HPDE6-E6E7 (cell line): ENCODE measurements around the gene CFAP61.

Experiments used
- DNase-seq: peaks from one replicate; pipeline ENCODE4 v3.0.0; 2011; ENCODE audit warnings: missing footprints; ENCODE audit errors: extremely low spot score

Gene CFAP61

DNA sequence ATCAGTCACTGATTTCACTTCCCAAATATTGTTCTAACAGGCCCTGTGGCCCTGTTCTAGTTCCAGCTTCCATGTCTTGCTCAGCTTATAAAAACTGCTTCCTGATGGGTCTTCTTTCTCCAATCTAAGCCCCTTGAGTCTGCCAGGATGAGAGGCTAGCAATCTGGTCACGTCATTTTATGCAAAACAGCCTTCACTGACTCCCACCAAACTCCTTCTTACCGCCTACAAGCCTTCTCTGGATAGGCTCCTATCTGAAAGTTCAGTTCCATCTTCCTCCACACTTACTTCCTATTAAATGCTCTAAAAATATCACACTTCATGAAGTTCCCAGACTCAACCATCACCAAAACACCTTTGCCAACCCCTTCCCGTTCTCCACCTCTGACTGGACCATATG, 15.6 kb upstream of the CFAP61 start:
- no peak for DNase-seq

DNA sequence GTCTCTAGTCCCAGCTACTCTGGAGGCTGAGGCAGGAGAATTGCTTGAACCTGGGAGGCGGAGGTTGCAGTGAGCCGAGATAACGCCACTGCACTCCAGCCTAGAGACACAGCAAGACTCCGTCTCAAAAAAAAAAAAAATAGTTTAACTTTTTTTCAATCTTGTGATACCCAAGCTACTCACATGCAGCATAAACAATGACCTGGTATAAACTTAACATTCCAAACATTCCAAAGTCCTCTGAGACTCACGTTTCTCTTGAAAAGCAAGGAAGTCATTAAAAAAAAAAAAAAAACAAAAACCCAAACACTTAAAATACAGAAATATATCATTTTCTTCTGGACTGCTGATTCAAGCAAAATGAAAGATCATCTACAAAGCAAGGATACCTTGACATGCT, 14.4 kb upstream of the CFAP61 start:
- DNase-seq: no peak

DNA sequence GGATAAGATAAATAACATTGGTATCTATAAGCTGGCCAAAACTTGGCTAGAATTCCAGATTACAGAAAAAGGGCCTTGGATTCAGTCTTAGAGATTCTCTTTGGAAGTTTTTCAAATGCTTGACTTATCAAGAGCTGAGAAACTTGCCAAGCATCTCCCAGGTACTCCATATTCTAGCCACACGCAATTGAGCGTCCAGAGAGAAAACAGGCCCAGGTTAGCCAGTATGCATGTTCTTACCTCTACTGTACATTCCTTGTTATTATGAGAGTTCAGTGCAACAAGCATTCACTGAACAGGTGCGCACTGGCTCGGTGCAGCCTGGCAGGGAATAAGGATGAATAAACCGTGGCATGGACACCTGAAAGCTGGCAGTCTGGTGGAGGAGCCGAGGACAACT, 13.7 kb upstream of the CFAP61 start:
- no peak for DNase-seq

DNA sequence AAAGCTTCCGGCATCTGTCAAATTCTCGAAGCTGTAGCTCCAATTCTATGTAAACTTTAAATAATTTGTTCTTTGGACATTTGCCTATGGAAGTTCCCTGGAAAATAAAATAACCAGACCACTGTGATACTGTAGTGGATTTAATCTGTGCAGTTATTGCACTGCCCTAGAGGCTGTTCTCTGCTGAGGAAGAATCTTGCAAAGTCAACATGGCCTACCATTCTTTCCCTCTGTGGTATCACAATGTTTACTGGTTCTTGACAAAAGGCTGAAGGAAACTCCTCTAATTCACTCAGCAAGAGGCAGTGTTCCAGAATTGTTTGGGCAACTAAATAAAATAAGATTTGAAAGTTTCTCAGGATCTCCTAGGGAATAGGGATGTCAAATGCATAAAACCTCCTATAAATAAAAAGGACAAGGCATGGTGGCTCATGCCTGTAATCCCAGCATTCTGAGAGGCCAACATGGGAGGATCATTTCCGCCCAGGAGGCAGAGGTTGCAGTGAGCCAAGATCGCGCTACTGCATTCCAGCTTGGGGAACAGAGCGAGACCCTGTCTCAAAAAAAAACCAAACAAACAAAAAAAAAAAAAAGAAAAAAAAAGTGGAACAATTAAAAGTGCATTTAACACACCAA, 12.5 kb upstream of the CFAP61 start:
- DNase-seq: no peak

DNA sequence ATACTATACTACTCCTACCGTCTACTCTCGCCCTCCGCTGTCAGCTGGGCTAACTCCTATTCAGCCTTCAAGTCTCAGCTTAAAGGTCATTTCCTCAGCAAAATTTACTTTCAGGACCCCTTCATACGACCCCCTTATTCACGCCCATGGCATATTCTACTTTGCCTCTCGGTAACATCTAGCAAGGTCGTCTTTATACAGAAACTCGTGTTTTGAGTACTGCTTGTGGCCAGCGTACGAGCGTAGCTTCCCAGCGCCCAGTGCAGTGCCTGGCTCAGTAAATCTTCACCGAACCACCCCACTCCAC, 612 bp upstream of the CFAP61 start:
- DNase-seq: no peak

DNA sequence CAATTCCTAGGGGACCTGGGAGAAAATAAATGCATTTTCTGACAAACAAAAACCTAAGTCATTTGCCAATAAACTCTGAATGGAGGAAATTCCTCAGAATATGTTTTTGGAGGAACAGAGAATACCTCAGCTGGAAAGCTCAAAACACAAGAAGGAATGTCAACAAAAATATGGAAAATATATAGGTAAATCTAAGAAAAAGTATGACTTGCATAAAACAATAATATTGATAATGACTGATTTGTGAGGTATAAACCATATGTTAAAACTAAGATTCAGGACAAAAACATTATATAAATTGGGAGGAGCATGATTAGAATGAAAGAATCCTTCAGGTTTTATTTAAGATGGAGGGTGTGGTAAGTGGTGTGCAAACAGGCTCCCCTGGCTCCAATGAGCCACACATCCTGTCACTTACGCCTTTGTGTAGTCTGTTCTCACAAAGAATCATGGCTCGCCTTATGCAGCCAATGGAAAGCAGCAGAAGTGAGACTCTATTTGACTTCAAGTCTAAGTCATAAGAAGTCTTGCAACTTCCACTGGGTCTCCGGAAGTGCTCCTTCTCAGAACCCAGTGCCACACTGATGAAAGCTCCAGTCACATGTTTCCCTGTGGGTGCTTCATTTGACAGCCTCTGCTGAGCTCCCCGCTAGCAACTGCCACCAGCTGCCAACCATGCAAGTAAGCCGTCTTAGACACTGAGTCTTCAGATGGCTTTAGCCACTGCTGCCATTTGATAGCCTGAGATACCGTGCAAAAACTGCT, 8.1 kb downstream of the CFAP61 start:
- DNase-seq: no peak

DNA sequence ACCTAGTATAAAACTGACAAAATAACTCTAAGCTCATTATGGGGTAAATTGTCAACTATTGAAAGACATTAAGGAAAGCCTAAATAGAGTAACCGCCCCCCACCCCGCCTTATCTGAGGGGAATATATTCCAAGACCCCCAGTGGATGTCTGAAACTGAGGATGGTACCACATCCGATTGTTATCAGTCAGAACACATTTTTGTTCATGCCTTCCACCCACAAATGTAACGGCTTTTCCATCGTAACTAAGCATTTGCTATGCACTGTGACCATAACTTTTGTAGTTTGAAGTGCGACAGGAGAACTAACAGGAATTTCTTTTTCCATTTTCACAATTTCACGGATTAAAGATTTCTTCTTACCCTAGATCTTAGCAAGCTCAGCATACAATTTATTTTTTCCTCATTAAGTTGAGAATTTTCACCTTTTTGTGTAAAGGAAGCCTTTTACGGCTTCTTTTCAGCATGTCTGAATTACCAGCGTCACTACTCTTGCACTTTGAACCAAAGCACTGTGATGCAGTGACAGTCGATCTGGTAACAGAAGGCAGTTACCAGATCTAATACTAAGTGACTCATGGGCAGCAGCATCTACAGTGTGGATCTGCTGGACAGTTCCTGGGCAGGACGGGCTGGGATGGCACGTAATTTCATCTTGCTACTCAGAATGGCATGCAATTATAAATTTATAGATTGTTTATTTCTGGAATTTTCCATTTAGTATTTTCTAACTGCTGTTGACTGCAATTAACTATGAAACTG, 11.8 kb downstream of the CFAP61 start:
- DNase-seq: no peak

DNA sequence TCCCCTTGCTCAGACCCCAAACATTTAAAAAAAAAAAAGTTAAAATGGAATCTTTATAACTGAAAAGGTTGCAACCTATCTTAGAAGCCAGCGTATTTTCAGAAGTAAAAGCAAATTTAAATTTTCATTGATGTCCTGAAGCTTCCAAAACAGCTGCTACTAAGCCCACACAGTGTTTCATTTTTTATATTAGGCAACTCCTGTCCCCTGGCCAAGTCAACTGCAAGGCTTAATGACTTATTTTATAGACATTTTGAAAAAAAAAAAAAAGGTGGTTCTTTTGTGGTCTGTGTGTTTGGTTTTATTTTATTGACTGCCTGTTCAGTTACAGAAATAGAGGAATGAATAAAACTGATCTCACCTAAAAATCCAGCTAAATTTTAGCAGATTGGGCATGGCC, 13.0 kb downstream of the CFAP61 start:
- no peak for DNase-seq

DNA sequence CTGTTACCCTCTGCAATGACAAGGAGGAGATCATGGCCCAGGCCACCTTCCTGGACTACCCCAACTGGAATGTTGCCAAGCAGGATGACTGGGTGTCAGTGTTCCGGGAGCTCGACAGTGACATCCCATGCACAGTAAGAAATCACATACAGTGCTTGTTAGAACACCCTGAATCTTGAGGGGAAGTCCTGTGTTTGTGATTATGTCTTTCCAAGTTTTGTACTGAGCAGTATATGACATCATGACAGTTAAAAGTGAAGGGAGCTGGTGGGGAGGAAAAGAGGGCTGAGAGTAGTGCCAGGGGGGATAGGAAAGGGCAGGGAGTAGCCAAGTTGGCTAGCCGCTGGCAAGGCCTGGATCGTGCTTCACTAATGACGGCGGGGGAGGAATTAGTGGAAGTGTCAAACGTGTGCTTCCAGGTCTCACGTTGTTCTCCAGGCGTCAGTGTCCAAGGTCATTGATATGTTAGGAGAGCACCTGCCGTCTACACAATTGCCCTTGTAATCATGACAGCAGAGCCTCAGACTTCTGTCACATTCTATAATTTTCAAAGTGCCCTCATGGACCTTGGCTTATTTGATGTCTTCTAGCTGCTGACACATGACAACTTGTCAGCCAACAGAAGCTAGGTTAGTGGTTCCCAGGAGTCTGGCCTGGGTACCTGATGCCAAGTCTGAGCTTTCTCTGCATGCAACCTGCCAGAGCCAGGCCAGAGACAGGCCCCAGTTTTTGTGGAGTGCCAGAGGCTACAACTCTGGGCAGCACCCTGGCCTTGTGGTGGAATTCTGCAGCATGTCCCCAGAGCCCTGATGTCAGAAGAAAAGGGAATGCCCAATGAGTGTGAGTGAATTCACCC, 18.8 kb downstream of the CFAP61 start:
- no peak for DNase-seq

DNA sequence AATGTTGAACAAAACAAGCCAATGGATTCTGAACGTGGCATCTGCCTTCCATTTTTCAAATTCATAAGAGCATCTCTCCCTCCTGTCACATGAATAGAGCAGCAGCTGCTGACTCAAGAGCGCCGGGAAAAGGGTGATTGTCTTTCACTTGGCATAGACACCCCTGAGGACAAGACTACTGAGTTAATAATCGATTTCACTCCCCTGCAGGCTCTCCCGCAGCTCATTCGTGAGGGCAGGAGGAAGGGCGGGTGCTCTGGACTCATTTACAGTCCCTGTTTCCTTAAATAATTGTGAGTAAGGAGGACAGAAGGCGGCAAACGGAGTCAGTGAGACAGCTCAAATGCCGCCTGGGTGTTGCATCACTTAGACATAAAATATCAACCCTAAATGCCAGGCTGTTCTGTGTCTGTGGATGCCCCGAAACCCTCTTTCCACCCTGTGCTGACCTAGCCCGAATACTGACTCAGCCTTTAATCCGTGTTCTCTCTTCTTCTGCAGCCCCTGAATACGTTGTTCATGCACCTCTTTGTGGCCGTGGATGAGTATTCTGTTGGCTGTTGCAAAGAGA, 21.6 kb downstream of the CFAP61 start:
- DNase-seq: no peak

DNA sequence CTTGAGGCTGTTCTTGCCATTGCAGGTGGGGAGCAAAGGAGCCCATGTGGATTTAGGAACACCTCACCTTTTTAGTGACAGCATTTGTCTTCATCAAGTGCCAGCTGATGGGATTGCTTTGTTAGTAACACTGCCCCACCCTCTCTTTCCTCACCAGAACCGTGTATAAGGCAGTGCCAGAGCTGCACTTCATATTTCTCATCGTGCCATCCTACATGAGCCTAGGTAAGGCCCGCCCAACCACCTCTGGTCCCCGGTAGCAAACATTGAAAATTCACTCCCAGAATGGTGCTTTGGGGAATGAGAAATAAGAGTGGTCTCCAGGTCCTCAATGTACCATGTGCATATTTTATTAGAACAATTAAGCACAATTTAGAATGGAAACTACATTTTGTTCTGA, 22.7 kb downstream of the CFAP61 start:
- no peak for DNase-seq

DNA sequence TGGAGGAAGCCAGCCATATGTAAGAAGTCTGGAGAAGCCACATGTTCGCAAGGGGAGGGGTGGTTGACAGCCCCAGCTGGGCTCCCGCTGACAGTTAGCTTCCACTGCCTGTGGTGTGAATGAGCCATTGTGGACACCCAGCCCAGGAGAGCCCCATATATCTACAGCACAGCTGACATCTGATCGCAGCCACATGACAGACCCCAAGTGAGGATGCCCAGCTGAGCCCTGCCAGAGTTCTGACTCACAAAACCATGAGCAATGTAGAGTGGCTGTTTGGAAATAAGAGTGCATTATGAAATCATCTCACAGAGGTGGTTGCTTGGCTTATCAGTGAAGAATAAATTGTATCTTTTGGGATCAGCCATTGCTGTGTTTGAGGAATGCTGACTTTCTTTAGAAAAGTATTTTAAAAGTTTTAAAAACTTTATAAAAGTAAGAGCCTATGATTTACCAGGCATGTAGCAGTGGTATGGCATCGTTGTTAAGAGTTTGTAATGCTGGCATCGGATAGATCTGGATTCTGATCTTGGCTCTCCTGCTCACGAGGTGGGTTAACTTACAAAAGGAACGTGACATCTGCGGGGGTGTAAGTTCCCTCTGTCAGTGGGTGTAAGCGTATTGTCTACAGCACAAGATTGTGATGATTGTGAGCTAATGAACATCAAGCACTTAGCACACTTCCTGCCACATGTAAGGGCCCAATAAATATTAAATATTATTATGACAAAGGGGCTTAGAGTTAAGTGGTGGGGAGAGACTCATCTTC, 24.1 kb downstream of the CFAP61 start:
- DNase-seq: no peak

DNA sequence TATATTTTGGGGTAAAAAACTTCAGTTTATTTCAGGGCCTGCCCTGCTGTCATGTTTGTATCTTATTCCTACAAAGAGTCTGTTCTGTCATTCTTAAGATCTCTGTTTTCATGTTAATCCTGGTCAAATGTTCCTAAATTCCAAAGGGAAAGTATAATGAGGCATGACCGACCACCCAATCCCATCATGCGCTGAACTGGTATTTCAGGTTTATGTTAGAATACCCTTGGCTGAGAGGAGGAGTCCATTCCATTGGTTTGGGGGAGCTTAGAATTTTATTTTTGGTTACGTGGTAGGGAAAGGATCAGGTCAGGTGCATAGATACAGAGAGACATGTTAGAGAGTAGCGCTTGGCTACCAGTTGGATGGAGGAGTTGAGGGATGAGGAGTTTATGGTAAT, 25.7 kb downstream of the CFAP61 start:
- no peak for DNase-seq

DNA sequence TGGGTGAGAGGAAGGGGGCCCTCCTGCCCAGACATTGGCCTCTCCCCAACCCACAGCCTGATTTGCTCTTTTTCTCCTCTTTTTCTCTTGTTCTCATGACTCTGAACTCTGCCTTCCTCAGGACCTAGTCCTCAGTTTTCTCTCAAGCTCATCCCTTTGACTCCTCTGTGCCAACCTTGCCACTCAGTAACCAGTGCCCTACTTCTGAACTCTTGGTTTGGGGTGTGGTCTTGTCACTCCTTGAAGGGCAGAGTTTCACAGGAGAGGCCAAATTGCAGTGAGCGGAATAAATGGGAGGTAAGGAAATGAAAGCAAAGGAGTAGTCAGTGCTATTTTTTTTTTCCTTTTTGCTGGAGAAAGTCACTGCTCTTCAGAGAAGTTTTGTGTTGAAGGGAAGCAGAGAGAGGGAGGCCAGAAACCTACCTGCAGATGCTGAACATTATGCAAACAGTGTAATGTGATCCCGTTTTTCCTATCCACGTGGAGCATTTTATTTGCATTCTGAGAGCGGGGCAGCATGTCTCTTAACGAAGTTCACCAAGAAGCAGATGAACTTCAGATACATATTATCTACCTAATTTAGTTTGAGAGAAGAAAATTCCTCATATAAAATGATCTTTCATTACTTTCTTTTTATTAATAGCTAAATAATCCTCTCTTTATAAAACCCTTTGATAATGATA, 26.9 kb downstream of the CFAP61 start:
- DNase-seq: no peak

DNA sequence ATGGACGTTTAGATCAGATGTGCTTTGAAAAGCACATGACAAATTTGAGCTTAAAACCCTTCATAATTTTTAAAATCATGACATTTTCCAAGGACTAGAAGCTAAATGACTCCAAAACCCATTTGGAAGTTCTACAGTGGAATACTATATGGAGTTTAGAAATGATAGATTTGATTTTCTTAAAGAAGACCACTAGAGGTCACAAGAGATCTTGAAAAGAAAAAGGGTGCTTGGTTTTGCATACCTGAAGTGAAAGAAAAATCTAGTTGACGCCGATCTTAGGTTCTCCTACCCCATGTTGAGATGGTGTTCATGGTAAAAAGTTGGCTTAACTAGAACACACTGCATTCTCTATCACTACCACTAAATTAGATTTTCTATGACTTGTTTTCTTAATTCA, 31.5 kb downstream of the CFAP61 start:
- DNase-seq: no peak

DNA sequence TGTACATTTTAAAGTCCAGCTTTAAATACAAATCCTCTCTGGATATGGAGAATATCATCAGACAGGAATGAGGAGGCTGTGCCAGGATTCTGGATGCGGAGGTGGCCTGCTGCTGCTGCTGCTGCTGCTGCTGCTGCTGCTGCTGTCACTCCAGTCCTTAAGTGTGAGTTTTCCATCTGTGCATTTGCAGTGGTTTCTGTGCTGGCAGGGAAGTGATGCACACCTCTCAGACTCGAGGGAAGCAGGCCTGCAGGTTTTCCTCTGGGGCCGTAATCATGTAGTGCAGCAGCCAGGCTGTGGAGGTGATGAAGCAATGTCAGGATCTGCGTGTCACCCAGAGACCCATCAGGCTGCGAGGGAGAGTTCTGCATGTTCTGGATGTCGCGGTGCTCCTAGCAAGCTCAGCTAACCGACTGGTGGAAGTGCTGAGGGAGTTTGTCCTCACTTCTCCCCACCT, 32.0 kb downstream of the CFAP61 start:
- DNase-seq: no peak

DNA sequence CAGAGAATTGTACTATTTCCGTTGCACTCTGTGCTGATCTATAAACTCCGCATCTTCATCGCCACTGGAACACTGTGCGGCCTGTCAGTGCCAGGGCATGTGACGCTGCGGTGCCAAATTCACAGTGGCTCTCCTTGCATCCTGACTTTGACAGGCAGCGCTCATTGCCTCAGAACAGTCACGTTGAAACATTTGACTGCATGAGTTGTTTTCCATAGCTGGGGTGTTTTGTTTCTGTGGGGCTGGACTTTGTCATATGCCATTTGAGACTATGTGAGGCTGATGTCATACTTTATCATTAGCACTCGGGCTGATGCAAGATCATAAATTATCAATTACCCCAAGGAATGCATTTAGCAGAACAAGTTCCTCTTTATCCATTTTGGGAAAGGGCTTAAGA, 32.7 kb downstream of the CFAP61 start:
- DNase-seq: no peak

DNA sequence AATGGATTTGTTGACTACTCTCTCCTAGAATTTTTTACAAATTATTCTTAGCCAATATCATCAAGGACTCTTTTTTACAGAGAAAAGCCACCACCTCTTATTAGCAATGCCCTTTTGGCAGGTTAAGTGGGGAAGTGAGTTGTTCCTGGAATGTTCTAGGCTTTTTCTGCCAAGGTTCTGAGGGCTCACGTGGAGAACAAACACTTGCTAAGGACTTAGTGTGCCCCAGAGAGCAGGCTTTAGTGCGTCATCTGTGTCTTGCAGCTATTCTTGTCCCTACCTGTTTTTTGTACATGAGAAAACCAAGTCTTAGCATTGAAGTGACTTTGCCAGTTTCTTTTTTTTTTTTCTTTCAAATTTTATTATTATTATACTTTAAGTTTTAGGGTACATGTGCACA, 33.5 kb downstream of the CFAP61 start:
- no peak for DNase-seq

DNA sequence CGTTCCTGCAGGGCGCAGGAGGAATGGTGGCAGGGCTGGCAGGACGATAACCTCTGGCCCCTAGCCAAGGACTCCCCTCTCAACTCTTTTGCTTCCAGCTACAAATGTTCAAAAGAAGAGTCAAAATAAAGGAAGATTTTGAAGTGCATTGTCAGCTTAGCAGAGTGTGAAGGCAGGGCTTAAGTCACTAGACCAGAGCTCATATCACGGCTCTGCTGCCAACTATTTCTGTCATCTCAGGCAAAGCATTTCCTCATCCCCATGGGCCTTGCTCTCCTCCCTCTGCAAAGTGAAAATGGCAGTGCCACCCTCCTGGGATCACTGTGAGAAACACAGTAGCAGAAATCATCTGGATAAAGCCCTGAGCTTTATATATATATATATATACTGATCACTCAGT, 36.7 kb downstream of the CFAP61 start:
- no peak for DNase-seq

DNA sequence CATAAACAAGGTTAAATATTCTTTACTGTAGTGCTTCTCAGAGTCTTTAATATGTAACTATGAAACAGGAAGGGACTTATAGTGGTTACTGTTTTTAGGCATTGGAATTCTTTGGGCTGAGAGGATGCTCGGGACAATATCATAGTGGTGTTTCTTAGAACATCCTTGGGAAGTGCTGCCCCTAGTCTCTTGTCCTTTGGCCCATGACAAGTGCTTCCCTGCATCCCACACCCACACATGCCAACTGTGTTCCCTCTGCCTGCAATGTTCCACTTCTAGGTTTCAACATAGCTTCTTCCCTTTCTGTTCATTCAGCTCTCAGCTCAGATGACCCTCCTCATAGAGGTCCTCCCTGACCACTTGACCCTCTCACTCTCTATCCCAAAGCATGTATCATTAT, 37.6 kb downstream of the CFAP61 start:
- no peak for DNase-seq
